ENCODE data around the gene DNAJC6.

The DNAJC6 gene

DNA sequence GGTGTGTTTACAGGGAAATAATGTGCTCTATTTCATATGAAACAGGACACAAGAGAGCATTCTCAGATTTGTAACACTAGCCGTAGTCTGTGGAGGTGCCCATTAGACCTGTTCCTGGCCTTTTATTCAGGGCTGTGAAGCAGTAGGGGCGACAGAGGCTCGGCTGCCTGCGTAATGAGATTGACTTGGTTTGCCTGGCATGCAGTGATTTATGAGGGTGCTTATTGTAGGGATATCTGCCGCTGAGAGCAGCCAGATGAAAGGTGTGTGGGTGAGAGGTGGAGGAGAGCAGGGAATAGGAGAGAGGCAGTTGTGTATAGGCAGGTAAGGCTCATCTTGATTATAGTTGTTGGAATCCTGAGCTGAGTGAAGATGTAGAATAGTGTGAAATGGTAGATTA, 51.3 kb downstream of the DNAJC6 start:
- POLR2A ChIA-PET, result no interaction called here
- no peak overlapping the region for H3K4me3 ChIP-seq (ENCODE audit: low read depth, low read length)
- TF ChIP-seq, protein P1, sequence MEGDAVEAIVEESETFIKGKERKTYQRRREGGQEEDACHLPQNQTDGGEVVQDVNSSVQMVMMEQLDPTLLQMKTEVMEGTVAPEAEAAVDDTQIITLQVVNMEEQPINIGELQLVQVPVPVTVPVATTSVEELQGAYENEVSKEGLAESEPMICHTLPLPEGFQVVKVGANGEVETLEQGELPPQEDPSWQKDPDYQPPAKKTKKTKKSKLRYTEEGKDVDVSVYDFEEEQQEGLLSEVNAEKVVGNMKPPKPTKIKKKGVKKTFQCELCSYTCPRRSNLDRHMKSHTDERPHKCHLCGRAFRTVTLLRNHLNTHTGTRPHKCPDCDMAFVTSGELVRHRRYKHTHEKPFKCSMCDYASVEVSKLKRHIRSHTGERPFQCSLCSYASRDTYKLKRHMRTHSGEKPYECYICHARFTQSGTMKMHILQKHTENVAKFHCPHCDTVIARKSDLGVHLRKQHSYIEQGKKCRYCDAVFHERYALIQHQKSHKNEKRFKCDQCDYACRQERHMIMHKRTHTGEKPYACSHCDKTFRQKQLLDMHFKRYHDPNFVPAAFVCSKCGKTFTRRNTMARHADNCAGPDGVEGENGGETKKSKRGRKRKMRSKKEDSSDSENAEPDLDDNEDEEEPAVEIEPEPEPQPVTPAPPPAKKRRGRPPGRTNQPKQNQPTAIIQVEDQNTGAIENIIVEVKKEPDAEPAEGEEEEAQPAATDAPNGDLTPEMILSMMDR (IDR thresholded peaks at IDR 0.05; ENCODE audit: insufficient read depth, low read length, missing control alignments), result no peak
- CTCF ChIA-PET, result no interaction called here
- no peak for DNase-seq (ENCODE audit: low read depth, low spot score)

DNA sequence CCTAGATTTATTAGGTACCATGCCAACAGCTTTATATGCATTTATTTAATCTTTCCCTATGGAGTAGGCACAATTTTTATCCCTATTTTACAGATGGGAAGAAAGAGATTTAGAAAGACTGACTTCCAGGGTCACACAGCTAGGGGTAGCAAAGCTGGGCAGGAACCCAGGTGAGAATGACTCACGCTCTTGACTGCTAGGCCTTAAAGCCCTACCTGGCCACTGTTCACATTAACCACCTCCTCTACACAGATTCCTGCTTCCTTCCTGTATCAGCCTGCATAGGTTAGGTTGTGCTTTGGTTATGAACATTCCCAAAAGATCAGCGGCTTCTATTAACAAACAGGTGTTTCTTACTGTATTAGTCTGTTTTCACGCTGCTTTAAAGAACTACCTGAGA, 53.2 kb downstream of the DNAJC6 start:
- ChIA-PET POLR2A (no interaction called here), CTCF (no interaction called here)
- TF ChIP-seq, protein P1 (IDR thresholded peaks at IDR 0.05; ENCODE audit: insufficient read depth, low read length, missing control alignments), result no peak
- H3K4me3 ChIP-seq (ENCODE audit: low read depth, low read length), result no peak overlapping the region
- DNase-seq (ENCODE audit: low read depth, low spot score), result no peak

DNA sequence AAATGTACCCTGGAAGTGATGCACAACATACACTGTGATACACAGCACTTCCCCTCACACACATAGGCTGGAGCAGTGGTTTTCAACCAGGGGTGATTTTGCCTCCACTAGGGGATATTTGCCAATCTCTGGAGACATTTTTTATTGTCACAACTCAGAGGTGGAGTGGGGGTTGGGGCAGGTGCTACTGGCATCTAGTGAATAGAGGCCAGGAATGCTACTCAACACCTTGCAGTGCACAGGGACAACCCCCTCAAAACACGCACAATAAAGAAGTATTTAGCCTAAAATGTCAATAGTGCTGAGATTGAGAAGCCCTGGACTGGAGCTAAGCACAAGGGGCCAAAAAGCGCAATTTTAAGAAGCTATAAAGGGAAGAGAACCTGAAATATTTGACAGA, 54.1 kb downstream of the DNAJC6 start:
- no peak for DNase-seq (ENCODE audit: low read depth, low spot score)
- ChIA-PET POLR2A (no interaction called here), CTCF (interaction anchor here (0.9 to 1.0 kb wide), 2 partner anchors 18 to 56 kb away, joined by 3 to 4 read pairs; no protein-coding TSS in a partner anchor)
- no peak overlapping the region for H3K4me3 ChIP-seq (ENCODE audit: low read depth, low read length)
- TF ChIP-seq, protein P1 (IDR thresholded peaks at IDR 0.05; ENCODE audit: insufficient read depth, low read length, missing control alignments), result no peak

DNA sequence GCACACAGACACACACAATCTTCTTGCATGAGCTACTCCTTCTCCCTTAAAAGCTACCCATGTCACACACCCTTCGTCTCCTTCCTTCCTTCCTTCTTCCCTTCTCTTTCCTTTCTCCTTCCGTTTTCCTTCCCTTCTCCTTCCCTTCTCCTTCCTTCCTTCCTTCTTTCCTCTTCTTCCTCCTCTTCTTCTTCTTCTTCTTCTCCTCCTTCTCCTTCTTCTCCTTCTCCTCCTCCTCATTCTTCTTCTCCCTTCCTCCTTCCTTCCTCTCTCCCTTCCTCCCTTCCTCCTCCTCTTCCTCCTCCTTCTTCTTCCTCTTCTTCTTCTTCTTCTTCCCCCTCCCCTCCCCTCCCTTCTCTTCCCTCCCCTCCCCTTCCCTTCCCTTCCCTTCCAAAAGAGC, 59.1 kb downstream of the DNAJC6 start:
- DNase-seq (ENCODE audit: low read depth, low spot score), result no peak
- no peak overlapping the region for H3K4me3 ChIP-seq (ENCODE audit: low read depth, low read length)
- ChIA-PET POLR2A (no interaction called here), CTCF (no interaction called here)
- TF ChIP-seq, protein P1 (IDR thresholded peaks at IDR 0.05; ENCODE audit: insufficient read depth, low read length, missing control alignments), result no peak

DNA sequence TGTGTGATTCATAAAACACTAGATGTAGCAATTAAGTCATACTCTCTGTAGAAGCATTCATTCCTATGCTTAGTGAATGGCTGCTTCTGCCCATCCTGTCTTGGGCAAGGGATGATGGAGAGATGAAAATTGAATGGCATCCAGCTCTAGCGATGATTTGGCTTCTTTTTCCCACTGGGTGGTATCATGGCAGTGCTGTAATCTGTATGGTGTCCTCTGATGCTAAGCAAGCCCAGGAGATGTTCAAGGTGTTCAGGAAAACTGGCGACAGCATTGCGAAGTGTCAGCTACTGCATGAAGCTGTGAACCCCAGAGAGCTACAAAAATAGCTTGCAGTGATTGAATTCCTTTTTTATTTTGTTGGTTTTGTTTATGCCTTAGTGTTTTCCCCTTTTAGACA, 62.2 kb downstream of the DNAJC6 start:
- ChIA-PET CTCF (no interaction called here), POLR2A (no interaction called here)
- H3K4me3 ChIP-seq (ENCODE audit: low read depth, low read length), result no peak overlapping the region
- DNase-seq (ENCODE audit: low read depth, low spot score), result no peak
- TF ChIP-seq, protein P1 (IDR thresholded peaks at IDR 0.05; ENCODE audit: insufficient read depth, low read length, missing control alignments), result no peak

DNA sequence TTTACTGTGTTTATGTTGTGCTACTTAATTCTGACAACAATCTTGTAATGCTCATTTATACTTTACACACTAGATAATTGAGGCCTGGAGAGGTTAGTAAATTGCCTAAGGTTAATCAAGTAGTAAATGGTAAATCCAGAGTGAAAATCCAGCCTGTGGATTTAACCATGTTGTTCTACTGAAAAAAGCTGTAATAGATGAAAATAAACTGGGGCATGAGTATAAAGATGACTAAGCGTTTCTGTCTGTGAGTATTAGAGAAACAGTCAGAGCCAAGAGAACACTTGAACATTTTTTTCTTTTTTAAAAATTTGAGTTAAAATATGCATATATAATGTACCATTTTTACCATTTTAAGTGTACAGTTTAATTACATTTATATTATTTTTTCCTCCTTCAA, 63.2 kb downstream of the DNAJC6 start:
- H3K4me3 ChIP-seq (ENCODE audit: low read depth, low read length), result no peak overlapping the region
- DNase-seq (ENCODE audit: low read depth, low spot score), result no peak
- TF ChIP-seq, protein P1 (IDR thresholded peaks at IDR 0.05; ENCODE audit: insufficient read depth, low read length, missing control alignments), result no peak
- ChIA-PET POLR2A (no interaction called here), CTCF (no interaction called here)

Measured in AG04449 (cell line).